Measurements from ENCODE around the gene LPIN2.

- TF ChIP-seq CTCF (IDR thresholded peaks at IDR 0.05) (no peak), POLR2A (IDR thresholded peaks at IDR 0.05) (no peak)
Measured at GRCh38 chr18:3051718-3052410, 38.9 kb upstream of the LPIN2 start.
